SK-N-MC (cell line): ENCODE data around the gene ST3GAL4.

ENCODE experiments used
- EZH2 ChIP-seq: fragments of 200-600 bp; sonication (generic); IDR thresholded peaks from one replicate; pipeline ENCODE4 v1.6.1; 2017; ENCODE audit warnings: antibody characterized with exemption
- FOXP2 ChIP-seq: optimal IDR thresholded peaks from 2 replicates; pipeline ENCODE3; 2011; ENCODE audit warnings: mild to moderate bottlenecking, moderate library complexity; ENCODE audit not compliant: insufficient read depth; ENCODE audit errors: extremely low read length, control extremely low read depth
- POLR2AphosphoS5 ChIP-seq: IDR thresholded peaks from 2 replicates; pipeline ENCODE4 v1.6.1; 2012; ENCODE audit warnings: mild to moderate bottlenecking, low read depth, low read length, borderline replicate concordance

DNA sequence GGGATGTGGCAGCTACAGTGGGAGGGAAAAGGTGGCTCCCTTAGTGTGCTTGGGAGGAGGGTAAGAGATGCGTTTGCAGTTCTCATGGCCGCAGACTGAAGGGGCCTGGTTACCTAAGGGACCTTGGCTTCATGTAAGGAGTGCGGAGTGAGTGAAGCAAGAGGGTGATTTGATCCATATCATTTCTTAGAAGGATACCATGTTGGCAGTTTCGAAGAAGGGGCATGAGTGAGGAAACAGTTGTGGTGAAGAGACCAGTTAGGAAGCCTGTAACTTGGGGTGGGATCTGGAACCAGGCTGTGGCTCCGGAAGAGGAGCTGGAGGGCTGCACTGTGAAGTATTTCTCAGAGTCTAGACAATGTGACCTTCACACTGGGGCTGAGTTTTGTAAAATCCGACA lies 45.0 kb downstream of the ST3GAL4 start:
- TF ChIP-seq EZH2 = no peak
- no peak for TF ChIP-seq FOXP2
- no peak for TF ChIP-seq POLR2AphosphoS5
